ENCODE results near the gene ZNF391. TPM values are rescaled to one million over a fixed set of nuclear protein-coding genes. Genes with fewer than 3 reads are reported as not detected.
"Not testable (repeated sequence)": the region's sequence is repeated elsewhere in the genome, so short reads cannot be mapped to it uniquely, and the experiment has no call there.

ZNF391 gene
- total RNA-seq, 1 donor from 2014 or later = 1.4 TPM

DNA sequence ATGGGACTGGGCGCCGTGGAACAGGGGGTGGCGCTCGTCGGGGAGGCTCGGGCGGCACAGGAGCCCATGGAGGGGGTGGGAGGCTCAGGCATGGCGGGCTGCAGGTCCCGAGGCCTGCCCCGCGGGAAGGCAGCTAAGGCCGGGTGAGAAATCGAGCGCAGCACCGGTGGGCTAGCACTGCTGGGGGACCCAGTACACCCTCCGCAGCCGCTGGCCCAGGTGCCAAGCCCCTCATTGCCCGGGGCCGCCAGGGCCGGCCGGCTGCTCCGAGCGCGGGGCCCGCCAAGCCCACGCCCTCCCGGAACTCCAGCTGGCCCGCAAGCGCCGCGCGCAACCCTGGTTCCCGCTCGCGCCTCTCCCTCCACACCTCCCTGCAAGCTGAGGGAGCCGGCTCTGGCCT, 36.3 kb downstream of the ZNF391 start:
- not testable (repeated sequence) for ATAC-seq

DNA sequence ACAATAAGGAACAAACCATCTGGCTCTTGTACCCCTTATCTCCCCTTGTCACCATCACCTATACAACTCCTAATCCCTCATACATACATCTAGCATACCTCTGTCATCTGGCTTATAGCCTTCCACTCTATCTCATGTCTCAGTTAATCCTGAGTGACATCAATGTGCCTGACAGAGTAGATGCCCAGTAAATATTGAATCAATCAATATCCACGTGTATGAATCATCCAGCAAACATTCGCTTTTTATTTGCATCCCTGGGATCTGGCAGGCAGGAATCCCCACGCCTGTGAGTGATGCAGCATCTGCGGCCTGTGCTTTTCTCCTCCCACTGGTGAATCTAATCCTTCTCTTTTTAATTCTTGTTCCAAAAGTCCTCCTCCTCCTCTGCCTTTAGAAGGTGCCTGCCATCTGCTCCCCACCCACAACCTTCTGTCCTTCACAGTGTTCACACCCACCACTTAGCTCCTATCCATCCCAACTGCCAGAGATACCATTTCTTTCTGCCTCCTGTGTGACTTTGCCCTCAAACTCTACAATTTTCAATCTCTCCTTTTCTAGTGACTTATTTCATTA, 37.6 kb downstream of the ZNF391 start:
- no peak for ATAC-seq

DNA sequence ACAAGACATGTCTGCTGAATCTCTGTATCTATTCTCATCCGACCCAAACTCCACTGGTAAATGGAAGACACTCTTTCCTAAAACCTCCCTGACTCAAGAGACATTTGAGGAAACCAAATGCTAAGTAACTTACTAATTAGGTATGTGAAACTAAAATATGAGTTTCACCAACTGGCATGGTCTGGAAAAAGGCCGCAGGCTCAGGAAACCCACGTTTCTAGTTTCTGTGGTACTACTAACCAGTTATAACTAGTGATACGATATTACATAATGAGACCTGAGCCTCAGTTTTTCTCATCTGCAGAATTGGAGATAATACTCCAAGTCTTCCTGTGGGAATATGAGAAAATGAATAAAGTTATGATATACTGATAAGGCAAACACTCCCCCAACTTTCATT, 39.9 kb downstream of the ZNF391 start:
- no peak for ATAC-seq

DNA sequence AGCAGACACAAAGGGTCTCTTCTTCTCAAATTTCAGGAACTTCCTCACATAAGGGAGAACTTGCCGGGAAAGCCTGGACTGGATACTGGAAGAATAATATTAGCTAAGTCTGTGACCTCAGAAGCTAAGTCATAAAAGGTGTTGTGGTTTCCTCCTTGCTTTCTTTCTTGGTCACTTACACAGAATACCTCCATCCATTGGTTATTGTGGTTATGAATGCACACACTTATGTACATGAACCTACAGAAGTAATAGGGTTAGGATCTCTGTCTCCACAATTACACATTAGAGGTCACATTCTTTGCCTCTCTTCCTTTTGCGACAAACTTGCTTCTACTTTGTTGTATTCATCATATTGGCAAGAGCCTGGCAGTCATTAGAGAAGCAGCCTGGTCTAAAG, 40.4 kb downstream of the ZNF391 start:
- no peak for ATAC-seq

- ATAC-seq = no peak
These were observed 45.2 kb downstream of the ZNF391 start for GRCh38 chr6:27433714-27434113.

DNA sequence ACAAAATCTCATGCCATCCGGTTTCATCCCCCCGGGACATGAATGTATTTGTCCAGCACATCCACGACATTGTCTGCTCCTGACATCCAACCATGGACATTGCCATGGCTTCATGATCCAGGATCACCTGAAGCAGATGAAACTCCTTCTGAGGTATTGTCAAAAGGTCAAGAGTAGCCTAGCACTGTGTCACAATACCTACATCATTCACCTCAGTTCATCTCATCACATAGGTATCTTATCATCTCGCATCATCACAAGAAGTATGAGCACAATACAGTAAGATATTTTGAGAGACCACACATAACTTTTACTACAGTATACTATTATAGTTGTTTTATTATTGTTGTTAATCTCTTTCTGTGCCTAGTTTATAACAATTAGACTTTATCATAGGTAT, 50.8 kb downstream of the ZNF391 start:
- no peak for ATAC-seq

DNA sequence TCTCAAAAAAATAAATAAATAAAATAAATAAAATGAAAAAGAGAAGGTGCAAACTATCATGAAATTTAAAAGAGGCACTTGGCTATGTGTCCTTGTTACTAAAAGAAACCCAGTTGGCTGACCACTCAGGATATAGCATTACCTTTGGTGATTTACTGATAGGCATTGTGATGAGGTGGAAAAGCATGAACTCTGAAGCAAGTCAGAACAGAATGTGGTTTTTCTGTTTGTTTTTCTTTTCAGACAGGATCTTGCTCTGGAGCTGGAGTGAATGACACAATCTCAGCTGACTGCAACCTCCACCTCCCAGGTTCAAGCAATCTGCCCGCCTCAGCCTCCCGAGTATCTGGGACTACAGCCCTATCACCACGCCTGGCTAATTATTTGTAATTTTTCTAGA, 52.4 kb downstream of the ZNF391 start:
- ATAC-seq = no peak

DNA sequence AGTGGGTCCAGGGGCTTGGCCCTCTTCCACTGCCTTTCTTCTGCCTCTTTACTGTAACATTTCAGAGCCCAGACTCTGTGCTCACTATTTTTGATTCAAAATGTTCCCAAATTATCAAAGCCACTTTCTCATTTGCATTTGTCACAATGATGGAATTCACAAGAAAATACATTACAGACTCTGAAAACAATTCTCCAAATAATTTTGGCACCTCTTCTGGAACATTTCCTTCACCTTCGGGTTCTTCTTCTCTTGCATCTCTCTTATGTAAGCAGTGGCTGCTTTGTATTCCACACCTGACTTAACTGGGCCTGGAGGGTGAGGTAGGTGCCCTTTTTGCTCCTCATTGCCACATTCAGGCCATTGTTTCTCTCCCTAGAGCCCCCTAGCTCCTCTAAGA, 54.4 kb downstream of the ZNF391 start:
- no peak for ATAC-seq

DNA sequence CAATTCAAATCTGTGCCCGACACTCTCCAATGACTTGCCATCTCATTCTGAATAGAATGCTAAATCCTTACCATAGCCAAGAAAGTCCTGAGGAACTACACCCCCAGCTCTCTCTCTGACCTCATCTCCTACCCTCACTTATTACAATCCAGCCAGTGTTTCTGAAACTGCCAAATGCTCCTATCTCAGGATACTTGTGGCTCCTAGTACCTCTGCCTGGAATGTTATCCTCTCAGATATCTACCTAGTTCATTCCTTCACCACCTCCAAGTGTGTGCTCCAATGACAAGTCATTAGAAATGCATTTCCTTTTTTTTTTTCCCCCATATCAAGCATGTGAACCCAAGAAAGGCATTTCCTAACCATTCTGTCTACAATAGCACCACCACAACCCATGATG, 59.9 kb downstream of the ZNF391 start:
- ATAC-seq = no peak

DNA sequence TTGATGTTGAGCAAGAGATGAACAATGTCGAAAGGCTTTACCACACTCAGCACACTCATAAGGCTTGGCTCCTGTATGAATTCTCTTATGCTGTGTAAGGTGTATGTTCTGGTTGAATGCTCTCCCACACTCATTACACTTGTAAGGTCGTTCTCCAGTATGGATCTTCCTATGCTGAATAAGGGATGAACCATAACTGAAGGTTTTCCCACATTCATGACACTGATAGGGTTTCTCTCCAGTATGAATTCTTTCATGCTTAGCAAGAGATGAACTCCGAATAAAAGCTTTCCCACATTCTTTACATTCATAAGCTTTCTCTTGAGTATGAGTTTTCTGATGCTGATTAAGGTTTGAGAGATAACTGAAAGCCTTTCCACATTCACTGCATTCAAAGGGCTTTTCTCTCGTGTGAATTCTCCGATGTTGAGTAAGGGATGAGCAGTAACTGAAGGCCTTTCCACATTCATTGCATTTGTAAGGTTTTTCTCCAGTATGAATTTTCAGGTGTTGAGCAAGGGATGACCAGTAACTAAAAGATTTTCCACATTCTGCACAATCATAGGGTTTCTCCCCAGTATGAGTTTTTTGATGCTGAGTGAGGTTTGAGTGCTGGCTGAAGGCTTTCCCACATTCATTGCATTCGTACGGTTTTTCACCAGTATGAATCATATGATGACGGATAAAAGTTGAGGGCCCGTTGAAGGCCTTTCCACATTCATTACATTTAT, 63.3 kb downstream of the ZNF391 start:
- no peak for ATAC-seq

DNA sequence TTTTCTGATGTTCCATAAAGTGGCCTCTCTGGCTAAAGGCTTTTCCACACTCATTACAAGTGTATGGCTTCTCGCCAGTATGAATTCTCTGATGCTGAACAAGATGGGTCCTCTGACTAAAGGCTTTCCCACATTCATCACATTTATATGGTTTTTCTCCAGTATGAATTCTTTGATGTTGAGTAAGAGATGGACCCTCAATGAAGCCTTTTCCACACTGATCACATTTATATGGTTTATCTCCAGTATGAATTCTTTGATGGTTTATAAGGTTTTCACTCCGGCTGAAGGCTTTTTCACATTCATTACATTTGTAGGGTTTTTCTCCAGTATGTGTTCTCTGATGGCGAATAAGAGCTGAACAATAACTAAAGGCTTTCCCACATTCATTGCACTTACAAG, 63.9 kb downstream of the ZNF391 start:
- ATAC-seq = no peak

Other genes with a start within 250 kb of the ZNF391 start
- 7.7 TPM for gene PRSS16, start 141.1 kb upstream of the ZNF391 start, total RNA-seq
- not detected for gene POM121L2, start 76.5 kb upstream of the ZNF391 start, total RNA-seq
- gene ZNF184, start 84.3 kb downstream of the ZNF391 start, total RNA-seq = 3.0 TPM

All from esophagus mucosa (tissue), 1 donor.